GM10248 (cell line): ENCODE results near the gene ACOXL.

Experiments used
- CTCF ChIA-PET: fragments of 300-600 bp; sonication (Branson Sonifier 250); formaldehyde crosslinking; extraction: SDS; loops from one replicate; lab custom pipeline; 2021; ENCODE audit warnings: antibody characterized with exemption; lab: Yijun Ruan, JAX
- POLR2A ChIA-PET: fragments of 350-650 bp; sonication (Branson Sonifier 250); formaldehyde crosslinking; extraction: SDS; loops from one replicate; lab custom pipeline; 2020; ENCODE audit warnings: antibody characterized with exemption; lab: Yijun Ruan, JAX
- DNase-seq: peaks from one replicate; pipeline ENCODE4 v3.0.0; 2012; ENCODE audit errors: extremely low spot score
- CTCF ChIP-seq: IDR thresholded peaks from 2 replicates; pipeline ENCODE4 v1.5.1; 2012; ENCODE audit warnings: mild to moderate bottlenecking, low read depth; ENCODE audit errors: extremely low read depth, missing control alignments, control extremely low read depth

ACOXL gene

DNA sequence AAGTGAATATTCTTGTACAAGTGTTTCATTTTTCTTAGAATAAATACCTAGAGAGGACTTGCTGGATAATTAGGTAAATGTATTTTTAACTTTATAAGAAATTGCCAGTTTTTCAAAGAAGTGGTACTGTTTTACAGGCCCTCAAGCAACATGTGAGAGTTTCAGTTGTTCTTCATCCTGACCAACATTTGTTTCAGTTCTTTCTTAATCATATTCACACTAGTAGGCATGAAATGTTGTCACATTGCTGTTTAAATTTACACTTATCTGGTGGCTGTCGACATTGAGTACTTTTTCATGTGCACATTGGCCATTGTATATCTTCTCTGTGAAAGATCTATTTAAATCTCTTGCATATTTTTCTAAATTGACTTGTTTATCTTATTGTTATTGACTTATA, 178.1 kb downstream of the ACOXL start:
- ChIA-PET CTCF (no interaction called here), POLR2A (no interaction called here)
- no peak for TF ChIP-seq CTCF
- DNase-seq = no peak

DNA sequence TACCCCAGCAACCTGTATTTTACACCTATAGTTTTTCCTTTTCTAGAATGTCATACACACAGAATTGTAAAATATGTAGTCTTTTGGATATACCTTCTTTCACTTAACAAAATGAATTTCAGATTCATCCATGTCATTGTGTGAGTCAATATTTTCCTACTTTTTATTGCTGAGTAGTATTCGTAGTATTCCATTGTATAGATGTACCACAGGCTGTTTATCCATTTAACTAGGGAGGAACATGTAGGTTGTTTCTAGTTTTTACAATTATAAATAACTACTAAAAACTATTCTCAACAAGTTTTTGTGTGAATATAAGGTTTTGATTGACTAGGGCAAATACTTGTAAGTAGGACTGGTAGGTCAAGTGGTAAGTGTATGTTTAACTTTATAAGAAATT, 187.4 kb downstream of the ACOXL start:
- POLR2A ChIA-PET = no interaction called here
- CTCF ChIA-PET = no interaction called here
- no peak for TF ChIP-seq CTCF
- DNase-seq = no peak

DNA sequence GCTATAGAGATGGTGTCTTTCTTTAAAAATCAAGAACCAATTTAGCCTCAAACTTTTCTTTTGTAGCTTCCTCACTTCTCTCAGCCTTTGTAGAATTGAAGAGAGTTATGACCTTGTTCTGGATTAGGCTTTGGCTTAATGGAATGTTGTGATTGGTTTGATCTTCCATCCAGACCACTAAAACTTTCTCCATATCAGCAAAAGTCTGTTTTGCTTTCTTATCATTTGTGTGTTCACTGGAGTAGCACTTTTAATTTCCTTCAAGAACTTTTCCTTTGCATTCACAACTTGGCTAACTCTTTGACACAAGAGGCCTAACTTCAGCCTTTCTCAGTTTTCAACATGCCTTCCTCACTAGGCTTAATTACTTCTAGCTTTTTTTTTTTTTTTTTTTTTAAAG, 193.1 kb downstream of the ACOXL start:
- CTCF ChIA-PET = interaction anchor here (1.5 kb wide), 1 partner anchor 9 kb away, joined by 5 read pairs; no protein-coding TSS in a partner anchor
- DNase-seq = no peak
- no peak for TF ChIP-seq CTCF
- POLR2A ChIA-PET = no interaction called here

DNA sequence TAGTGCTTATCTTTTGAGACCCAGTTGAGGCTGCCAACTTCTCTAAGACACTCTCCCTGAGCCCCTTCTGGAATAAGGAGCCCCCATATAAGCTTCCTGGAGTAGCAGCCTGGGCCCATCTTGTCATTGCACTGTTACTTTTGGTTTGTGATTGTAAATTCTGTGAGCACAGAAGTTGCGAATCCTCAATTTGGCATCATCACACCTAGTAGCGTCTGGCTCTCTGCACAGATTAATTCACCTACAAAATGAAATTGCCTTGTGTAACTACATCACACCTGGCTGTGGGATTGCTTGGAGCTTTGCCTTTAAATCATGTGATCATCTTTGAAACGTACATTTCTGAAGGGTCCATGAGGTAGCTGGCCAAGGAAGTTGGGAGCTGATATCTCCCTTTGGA, 195.2 kb downstream of the ACOXL start:
- ChIA-PET CTCF (no interaction called here), POLR2A (no interaction called here)
- no peak for TF ChIP-seq CTCF
- DNase-seq = no peak

- no peak for TF ChIP-seq CTCF
- no peak for DNase-seq
- CTCF ChIA-PET = no interaction called here
- POLR2A ChIA-PET = no interaction called here
Measured at GRCh38 chr2:110929528-110929927, 197.2 kb downstream of the ACOXL start.

- CTCF ChIA-PET = interaction anchor here (1.3 kb wide), 1 partner anchor 9 kb away, joined by 3 read pairs; no protein-coding TSS in a partner anchor
- DNase-seq = no peak
Measured at GRCh38 chr2:110931648-110932047, 199.3 kb downstream of the ACOXL start.

More at GRCh38 chr2:110931648-110932047, 199.3 kb downstream of the ACOXL start:
- TF ChIP-seq CTCF = no peak
- POLR2A ChIA-PET = no interaction called here
